Measurements from ENCODE around the gene DYNLRB1. TPM values are rescaled to one million over a fixed set of nuclear protein-coding genes. Genes with fewer than 3 reads are reported as not detected.
"Not testable (repeated sequence)": the region's sequence is repeated elsewhere in the genome, so short reads cannot be mapped to it uniquely, and the experiment has no call there.

DYNLRB1 gene
- total RNA-seq, 4 donors from 2014 or later = 119 to 231 (median 210) TPM

DNA sequence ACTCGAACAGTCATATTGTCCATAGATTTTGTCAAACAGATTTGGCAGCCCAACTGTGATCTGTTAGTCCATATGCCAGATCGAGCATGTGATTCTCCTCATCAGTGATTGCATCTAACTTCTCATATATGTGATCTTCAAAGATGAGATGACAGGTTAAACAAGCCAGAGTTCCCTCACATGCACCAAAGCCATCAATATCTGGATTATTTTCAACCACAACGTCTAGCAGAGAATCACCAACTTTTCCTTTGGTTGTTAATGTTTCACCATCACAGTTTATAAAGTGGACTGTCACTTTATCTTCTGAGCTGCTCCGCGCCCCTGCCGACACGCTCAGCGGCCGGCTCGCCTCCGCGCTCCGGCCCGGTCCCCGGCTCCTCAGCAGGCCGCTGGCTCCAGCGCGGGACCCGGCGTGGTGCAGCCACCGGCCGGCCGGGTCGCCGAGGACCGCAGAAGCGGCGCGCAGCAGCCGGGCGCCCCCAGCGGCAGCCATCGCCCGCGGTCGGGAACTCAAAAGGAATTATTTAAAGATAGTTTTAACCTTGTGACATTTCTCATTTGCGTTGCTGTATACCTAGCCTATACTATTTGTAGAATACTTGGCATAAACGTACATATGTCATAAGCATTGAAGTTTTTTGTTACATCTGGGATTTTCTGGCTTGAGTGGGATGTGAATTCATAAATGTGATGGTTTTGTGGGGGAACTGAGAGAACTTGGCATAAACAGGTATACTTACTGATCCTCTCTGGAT lies 40.1 kb upstream of the DYNLRB1 start:
- Histone ChIP-seq H3K27me3 (no peaks in the 10 kb centered on the region), H3K36me3 (peaks cover 15 to 16% of the 10 kb centered on the region in 2 donors), H3K9me3 (no peaks in the 10 kb centered on the region), H3K4me3 (replicated peaks in 1 of 3) (no peak overlapping the region), H3K27ac (peak overlapping the region in 1 of 3 donors; percentile 30), H3K4me1 (peaks cover 0 to 16% of the 10 kb centered on the region in 2 donors)
- DNase-seq = peak; percentile 66 to 73
- WGBS, 2 donors = 23 to 28% methylated on average over 38 of the region's 38 CpGs
- TF ChIP-seq, protein P1, sequence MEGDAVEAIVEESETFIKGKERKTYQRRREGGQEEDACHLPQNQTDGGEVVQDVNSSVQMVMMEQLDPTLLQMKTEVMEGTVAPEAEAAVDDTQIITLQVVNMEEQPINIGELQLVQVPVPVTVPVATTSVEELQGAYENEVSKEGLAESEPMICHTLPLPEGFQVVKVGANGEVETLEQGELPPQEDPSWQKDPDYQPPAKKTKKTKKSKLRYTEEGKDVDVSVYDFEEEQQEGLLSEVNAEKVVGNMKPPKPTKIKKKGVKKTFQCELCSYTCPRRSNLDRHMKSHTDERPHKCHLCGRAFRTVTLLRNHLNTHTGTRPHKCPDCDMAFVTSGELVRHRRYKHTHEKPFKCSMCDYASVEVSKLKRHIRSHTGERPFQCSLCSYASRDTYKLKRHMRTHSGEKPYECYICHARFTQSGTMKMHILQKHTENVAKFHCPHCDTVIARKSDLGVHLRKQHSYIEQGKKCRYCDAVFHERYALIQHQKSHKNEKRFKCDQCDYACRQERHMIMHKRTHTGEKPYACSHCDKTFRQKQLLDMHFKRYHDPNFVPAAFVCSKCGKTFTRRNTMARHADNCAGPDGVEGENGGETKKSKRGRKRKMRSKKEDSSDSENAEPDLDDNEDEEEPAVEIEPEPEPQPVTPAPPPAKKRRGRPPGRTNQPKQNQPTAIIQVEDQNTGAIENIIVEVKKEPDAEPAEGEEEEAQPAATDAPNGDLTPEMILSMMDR (IDR thresholded peaks at IDR 0.05) = peak in 5 of 6 experiments; percentile 33 to 95 (median 59)
- TF ChIP-seq POLR2A (IDR thresholded peaks at IDR 0.05) = no peak
- intact Hi-C loops (cut with DNase I) = no loop called here

- no peak overlapping the region for H3K4me3 ChIP-seq (replicated peaks in 1 of 3)
- TF ChIP-seq POLR2A (IDR thresholded peaks at IDR 0.05) = no peak
- TF ChIP-seq, protein P1 (IDR thresholded peaks at IDR 0.05) = no peak
- H3K36me3 ChIP-seq = peaks cover 31 to 39% of the 10 kb centered on the region in 2 donors
- no peak for DNase-seq
- intact Hi-C loops (cut with DNase I) = no loop called here
- H3K9me3 ChIP-seq = no peaks in the 10 kb centered on the region
- no peaks in the 10 kb centered on the region for H3K27me3 ChIP-seq
- H3K27ac ChIP-seq = no peak overlapping the region
- 95 to 97% methylated on average over 4 of the region's 4 CpGs for WGBS, 2 donors
- H3K4me1 ChIP-seq = peaks cover 0 to 4% of the 10 kb centered on the region in 2 donors
Observed at GRCh38 chr20:34479627-34480026, 36.6 kb upstream of the DYNLRB1 start.

- H3K4me1 ChIP-seq; DNase-seq; intact Hi-C loops (cut with DNase I); H3K9me3 ChIP-seq; H3K27me3 ChIP-seq; H3K4me3 ChIP-seq (replicated peaks in 1 of 3); H3K27ac ChIP-seq: not testable (repeated sequence)
- 61 to 100% methylated on average over 1 of the region's 1 CpG for WGBS, 2 donors
- H3K36me3 ChIP-seq = peaks cover 31 to 39% of the 10 kb centered on the region in 2 donors
Observed at GRCh38 chr20:34482154-34482553, 34.1 kb upstream of the DYNLRB1 start.

GRCh38 chr20:34483585-34484220 lies 32.5 kb upstream of the DYNLRB1 start:
- DNase-seq; H3K27me3 ChIP-seq; H3K9me3 ChIP-seq; intact Hi-C loops (cut with DNase I); H3K4me1 ChIP-seq; H3K27ac ChIP-seq; H3K4me3 ChIP-seq (replicated peaks in 1 of 3): not testable (repeated sequence)
- H3K36me3 ChIP-seq = peaks cover 25 to 33% of the 10 kb centered on the region in 2 donors
- 97 to 99% methylated on average over 3 of the region's 3 CpGs for WGBS, 2 donors

DNA sequence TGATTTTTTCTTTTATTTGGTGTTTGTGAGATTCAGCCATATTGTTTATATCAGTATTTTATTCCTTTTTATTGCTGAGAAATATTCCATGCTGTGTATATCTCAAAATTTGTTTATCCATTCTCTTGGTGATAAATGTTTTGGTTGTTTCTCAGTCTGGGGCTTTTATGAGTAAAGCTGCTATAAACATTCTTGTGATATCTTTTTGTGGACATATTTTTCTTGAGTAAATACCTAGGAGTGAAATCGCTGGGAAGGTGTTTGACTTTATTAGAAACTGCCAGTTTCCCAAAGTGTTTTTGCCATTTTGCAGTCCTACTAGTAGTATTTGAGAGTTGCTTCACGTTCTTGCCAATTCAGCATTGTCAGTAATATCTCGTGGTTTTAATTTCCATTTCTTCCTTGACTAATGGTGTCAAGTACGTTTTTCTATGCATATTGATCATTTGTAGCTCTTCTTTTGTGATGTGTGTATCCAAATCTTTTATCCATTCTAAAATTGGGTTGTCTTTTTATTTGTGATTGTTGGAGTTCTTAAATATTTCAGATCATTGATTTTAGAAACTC lies 31.1 kb upstream of the DYNLRB1 start:
- Histone ChIP-seq H3K4me1 (no peaks in the 10 kb centered on the region), H3K27me3 (no peaks in the 10 kb centered on the region), H3K27ac (no peak overlapping the region), H3K36me3 (peaks cover 32 to 42% of the 10 kb centered on the region in 2 donors), H3K9me3 (no peaks in the 10 kb centered on the region), H3K4me3 (replicated peaks in 1 of 3) (no peak overlapping the region)
- TF ChIP-seq POLR2A (IDR thresholded peaks at IDR 0.05) = no peak
- TF ChIP-seq, protein P1 (IDR thresholded peaks at IDR 0.05) = no peak
- WGBS, 2 donors = 91 to 95% methylated on average over 4 of the region's 4 CpGs
- no peak for DNase-seq
- intact Hi-C loops (cut with DNase I) = no loop called here

All from thyroid gland (tissue), 4 donors.